Upper lobe of right lung (tissue), 1 donor: ENCODE results near the gene FOS. TPM values are rescaled to one million over a fixed set of nuclear protein-coding genes. Genes with fewer than 3 reads are reported as not detected.
"Not testable (repeated sequence)": the region's sequence is repeated elsewhere in the genome, so short reads cannot be mapped to it uniquely, and the experiment has no call there.

Experiments used
- ATAC-seq: fragments of 200-7000 bp; cut with Tn5 transposase; one replicate; pipeline ENCODE4 v1.9.1; 2020; ENCODE audit warnings: mild to moderate bottlenecking, moderate library complexity
- DNase-seq: peaks from one replicate; pipeline ENCODE4 v3.0.0-alpha.2; 2020
- H3K27ac ChIP-seq: fragments of 200-600 bp; one replicate; pipeline ENCODE4 v1.8.0; 2022
- H3K27me3 ChIP-seq: fragments of 200-600 bp; one replicate; pipeline ENCODE4 v1.8.0; 2022; ENCODE audit warnings: mild to moderate bottlenecking
- H3K36me3 ChIP-seq: fragments of 200-600 bp; one replicate; pipeline ENCODE4 v1.8.0; 2022
- H3K4me1 ChIP-seq: fragments of 200-600 bp; one replicate; pipeline ENCODE4 v1.8.0; 2022
- H3K4me3 ChIP-seq: fragments of 200-600 bp; one replicate; pipeline ENCODE4 v1.8.0; 2022; ENCODE audit warnings: mild to moderate bottlenecking
- H3K9me3 ChIP-seq: fragments of 200-600 bp; one replicate; pipeline ENCODE4 v1.8.0; 2022
- intact Hi-C: fragments of 100-400 bp; cut with DNase I; formaldehyde crosslinking; loops from one replicate; pipeline ENCODE4 v1.11.0; 2022
- total RNA-seq: library from RNA; stranded (reverse); fragmentation: NEBNext Ultra II Directional; extraction: Animal tissue kit (Norgen Biotek cat#: 25700); gene quantifications from one replicate; pipeline ENCODE4 v1.2.1, GENCODE V29; 2021
- TF ChIP-seq, protein P1 (sequence below): fragments of 200-600 bp; IDR thresholded peaks from one replicate; pipeline ENCODE4 v1.8.0; 2022; ENCODE audit warnings: antibody characterized with exemption
- donor health status: DM: no; HTN: yes; CAD: no; lungs with severe emphysema.

FOS gene
- total RNA-seq, 1 donor from 2014 or later: 204 TPM

DNA sequence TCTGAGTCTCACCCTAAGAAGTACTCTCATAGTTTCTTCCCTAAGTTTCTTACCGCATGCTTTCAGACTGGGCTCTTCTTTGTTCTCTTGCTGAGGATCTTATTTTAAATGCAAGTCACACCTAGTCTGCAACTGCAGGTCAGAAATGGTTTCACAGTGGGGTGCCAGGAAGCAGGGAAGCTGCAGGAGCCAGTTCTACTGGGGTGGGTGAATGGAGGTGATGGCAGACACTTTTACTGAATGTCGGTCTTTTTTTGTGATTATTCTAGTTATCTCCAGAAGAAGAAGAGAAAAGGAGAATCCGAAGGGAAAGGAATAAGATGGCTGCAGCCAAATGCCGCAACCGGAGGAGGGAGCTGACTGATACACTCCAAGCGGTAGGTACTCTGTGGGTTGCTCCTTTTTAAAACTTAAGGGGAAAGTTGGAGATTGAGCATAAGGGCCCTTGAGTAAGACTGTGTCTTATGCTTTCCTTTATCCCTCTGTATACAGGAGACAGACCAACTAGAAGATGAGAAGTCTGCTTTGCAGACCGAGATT, 1.7 kb downstream of the FOS start:
- H3K9me3 ChIP-seq: no peaks in the 10 kb centered on the region
- TF ChIP-seq, protein P1, sequence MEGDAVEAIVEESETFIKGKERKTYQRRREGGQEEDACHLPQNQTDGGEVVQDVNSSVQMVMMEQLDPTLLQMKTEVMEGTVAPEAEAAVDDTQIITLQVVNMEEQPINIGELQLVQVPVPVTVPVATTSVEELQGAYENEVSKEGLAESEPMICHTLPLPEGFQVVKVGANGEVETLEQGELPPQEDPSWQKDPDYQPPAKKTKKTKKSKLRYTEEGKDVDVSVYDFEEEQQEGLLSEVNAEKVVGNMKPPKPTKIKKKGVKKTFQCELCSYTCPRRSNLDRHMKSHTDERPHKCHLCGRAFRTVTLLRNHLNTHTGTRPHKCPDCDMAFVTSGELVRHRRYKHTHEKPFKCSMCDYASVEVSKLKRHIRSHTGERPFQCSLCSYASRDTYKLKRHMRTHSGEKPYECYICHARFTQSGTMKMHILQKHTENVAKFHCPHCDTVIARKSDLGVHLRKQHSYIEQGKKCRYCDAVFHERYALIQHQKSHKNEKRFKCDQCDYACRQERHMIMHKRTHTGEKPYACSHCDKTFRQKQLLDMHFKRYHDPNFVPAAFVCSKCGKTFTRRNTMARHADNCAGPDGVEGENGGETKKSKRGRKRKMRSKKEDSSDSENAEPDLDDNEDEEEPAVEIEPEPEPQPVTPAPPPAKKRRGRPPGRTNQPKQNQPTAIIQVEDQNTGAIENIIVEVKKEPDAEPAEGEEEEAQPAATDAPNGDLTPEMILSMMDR: no peak
- no peaks in the 10 kb centered on the region for H3K27me3 ChIP-seq
- H3K4me3 ChIP-seq: peak overlapping the region; percentile 85
- DNase-seq (peak; percentile 18), ATAC-seq (no peak)
- peak overlapping the region; percentile 100 for H3K27ac ChIP-seq
- H3K4me1 ChIP-seq: peaks cover 32% of the 10 kb centered on the region
- intact Hi-C loops: no loop called here
- H3K36me3 ChIP-seq: peaks cover 21% of the 10 kb centered on the region

DNA sequence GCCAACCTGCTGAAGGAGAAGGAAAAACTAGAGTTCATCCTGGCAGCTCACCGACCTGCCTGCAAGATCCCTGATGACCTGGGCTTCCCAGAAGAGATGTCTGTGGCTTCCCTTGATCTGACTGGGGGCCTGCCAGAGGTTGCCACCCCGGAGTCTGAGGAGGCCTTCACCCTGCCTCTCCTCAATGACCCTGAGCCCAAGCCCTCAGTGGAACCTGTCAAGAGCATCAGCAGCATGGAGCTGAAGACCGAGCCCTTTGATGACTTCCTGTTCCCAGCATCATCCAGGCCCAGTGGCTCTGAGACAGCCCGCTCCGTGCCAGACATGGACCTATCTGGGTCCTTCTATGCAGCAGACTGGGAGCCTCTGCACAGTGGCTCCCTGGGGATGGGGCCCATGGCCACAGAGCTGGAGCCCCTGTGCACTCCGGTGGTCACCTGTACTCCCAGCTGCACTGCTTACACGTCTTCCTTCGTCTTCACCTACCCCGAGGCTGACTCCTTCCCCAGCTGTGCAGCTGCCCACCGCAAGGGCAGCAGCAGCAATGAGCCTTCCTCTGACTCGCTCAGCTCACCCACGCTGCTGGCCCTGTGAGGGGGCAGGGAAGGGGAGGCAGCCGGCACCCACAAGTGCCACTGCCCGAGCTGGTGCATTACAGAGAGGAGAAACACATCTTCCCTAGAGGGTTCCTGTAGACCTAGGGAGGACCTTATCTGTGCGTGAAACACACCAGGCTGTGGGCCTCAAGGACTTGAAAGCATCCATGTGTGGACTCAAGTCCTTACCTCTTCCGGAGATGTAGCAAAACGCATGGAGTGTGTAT, 2.4 kb downstream of the FOS start:
- DNase-seq: peak; percentile 64

DNA sequence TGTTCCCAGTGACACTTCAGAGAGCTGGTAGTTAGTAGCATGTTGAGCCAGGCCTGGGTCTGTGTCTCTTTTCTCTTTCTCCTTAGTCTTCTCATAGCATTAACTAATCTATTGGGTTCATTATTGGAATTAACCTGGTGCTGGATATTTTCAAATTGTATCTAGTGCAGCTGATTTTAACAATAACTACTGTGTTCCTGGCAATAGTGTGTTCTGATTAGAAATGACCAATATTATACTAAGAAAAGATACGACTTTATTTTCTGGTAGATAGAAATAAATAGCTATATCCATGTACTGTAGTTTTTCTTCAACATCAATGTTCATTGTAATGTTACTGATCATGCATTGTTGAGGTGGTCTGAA, 3.0 kb downstream of the FOS start:
- DNase-seq (no peak), ATAC-seq (no peak)
- Histone ChIP-seq H3K4me3 (peak overlapping the region; percentile 85), H3K27ac (peak overlapping the region; percentile 100), H3K27me3 (no peaks in the 10 kb centered on the region), H3K9me3 (no peaks in the 10 kb centered on the region), H3K36me3 (peaks cover 21% of the 10 kb centered on the region), H3K4me1 (peaks cover 20% of the 10 kb centered on the region)
- TF ChIP-seq, protein P1: no peak
- intact Hi-C loops: no loop called here

More for the DNA sequence above, 2.4 kb downstream of the FOS start:
- H3K9me3 ChIP-seq: no peaks in the 10 kb centered on the region
- peak overlapping the region; percentile 85 for H3K4me3 ChIP-seq
- peak overlapping the region; percentile 100 for H3K27ac ChIP-seq
- TF ChIP-seq, protein P1: no peak
- ATAC-seq: no peak
- H3K4me1 ChIP-seq: peaks cover 26% of the 10 kb centered on the region
- H3K36me3 ChIP-seq: peaks cover 21% of the 10 kb centered on the region
- H3K27me3 ChIP-seq: no peaks in the 10 kb centered on the region
- intact Hi-C loops: no loop called here

DNA sequence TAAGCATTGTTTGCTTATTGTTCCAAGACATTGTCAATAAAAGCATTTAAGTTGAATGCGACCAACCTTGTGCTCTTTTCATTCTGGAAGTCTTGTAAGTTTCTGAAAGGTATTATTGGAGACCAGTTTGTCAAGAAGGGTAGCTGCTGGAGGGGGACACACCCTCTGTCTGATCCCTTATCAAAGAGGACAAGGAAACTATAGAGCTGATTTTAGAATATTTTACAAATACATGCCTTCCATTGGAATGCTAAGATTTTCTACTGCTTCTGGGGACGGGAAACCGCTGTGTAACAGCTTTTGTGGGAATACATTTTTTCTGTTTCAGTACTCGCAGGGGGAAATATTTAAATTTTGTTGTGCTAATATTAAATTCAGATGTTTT, 3.5 kb downstream of the FOS start:
- Histone ChIP-seq H3K9me3 (no peaks in the 10 kb centered on the region), H3K36me3 (peaks cover 21% of the 10 kb centered on the region), H3K4me3 (peak overlapping the region; percentile 85), H3K27ac (peak overlapping the region; percentile 100), H3K27me3 (no peaks in the 10 kb centered on the region), H3K4me1 (peaks cover 19% of the 10 kb centered on the region)
- no peak for DNase-seq
- intact Hi-C loops: no loop called here
- no peak for ATAC-seq
- TF ChIP-seq, protein P1: no peak

DNA sequence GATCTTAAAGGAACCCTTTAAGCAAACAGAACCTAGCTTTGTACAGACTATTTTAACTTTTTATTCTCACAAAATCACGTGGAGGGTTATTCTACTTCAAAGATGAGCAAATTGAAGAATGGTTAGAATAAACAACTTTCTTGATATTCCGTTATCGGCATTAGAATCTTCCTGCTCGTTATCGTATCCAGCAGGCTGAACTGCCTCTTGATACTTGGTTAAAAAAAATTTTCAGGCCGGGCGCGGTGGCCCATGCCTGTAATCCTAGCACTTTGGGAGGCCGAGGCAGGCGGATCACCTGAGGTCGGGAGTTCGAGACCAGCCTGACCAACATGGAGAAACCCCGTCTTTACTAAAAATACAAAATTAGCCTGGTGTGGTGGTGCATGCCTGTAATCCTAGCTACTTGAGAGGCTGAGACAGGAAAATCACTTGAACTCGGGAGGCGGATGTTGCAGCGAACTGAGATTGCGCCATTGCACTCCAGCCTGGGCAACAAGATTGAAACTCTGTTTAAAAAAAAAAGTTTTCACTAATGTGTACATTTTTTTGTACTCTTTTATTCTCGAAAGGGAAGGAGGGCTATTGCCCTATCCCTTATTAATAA, 4.0 kb downstream of the FOS start:
- intact Hi-C loops, H3K9me3 ChIP-seq, H3K27me3 ChIP-seq, ATAC-seq: not testable (repeated sequence)
- peak; percentile 86 for DNase-seq
- H3K27ac ChIP-seq: peak overlapping the region; percentile 100
- peak overlapping the region; percentile 85 for H3K4me3 ChIP-seq
- peaks cover 21% of the 10 kb centered on the region for H3K36me3 ChIP-seq
- H3K4me1 ChIP-seq: peaks cover 19% of the 10 kb centered on the region
